ENCODE measurements around the gene STK24. TPM values are rescaled to one million over a fixed set of nuclear protein-coding genes. Genes with fewer than 3 reads are reported as not detected.
A peak's percentile ranks its signal among the peaks of the same experiment; 100 is the strongest.
"Not testable (repeated sequence)": the region's sequence is repeated elsewhere in the genome, so short reads cannot be mapped to it uniquely, and the experiment has no call there.

Gene STK24
- polyA plus RNA-seq, 3 donors = 14.2 to 59.8 (median 28.9) TPM

DNA sequence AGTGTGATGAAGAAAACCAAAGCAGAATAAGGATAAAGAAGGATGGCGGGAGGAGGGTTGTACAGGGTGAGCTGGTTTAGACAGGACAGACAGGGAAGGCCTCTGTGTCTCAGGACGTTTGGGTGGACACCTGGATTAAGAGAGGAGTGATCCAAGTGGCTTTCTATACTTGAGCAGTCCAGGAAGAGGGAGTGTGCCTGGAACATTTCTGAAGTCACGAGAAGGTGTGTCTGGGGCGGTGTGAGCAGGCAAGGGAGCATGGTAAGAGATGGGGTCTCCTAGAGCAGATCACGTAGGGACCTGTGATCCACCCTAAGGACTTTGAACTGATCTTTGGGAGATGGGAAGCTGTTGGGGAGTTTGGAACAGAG, 15.4 kb upstream of the STK24 start:
- Mint-ChIP-seq H3K27me3 (ENCODE audit: low read depth in 3 of 3) (peaks cover 0 to 8% (median 8%) of the 10 kb centered on the region in 3 donors), H3K36me3 (no peaks in the 10 kb centered on the region), H3K4me3 (no peak overlapping the region), H3K9me3 (peaks cover 0 to 8% (median 3%) of the 10 kb centered on the region in 7 donors), H3K27ac (no peak overlapping the region), H3K4me1 (peaks cover 24% of the 10 kb centered on the region)
- no peak overlapping the region for H3K9ac ChIP-seq (ENCODE audit: insufficient read depth, low read length, poor library complexity, severe bottlenecking)
- DNase-seq = no peak
- peaks cover 24 to 27% of the 10 kb centered on the region in 2 donors for H3K4me1 ChIP-seq (ENCODE audit: control insufficient read depth in 1 of 2, insufficient read depth in 2 of 2, low read length in 2 of 2)
- 87% methylated on average over 5 of the region's 5 CpGs for WGBS (ENCODE audit: insufficient coverage)
- no peaks in the 10 kb centered on the region for H4K20me1 ChIP-seq (ENCODE audit: insufficient read depth, low read length)
- no peak overlapping the region for H3K4me2 ChIP-seq (replicated peaks; ENCODE audit: extremely low read depth, low read length, poor library complexity, severe bottlenecking)
- H3K36me3 ChIP-seq (replicated peaks in 1 of 2; ENCODE audit: control insufficient read depth in 1 of 2, insufficient read depth in 2 of 2, low read length in 2 of 2) = no peaks in the 10 kb centered on the region
- no peak overlapping the region for H2AFZ ChIP-seq (ENCODE audit: insufficient read depth, low read depth, low read length, poor library complexity, severe bottlenecking)
- H3K27ac ChIP-seq (ENCODE audit: low read depth in 1 of 2, low read length in 2 of 2) = no peak overlapping the region
- intact Hi-C loops (cut with micrococcal nuclease) = no loop called here
- H3K4me3 ChIP-seq (replicated peaks in 1 of 3; ENCODE audit: low read depth in 2 of 3, low read length in 3 of 3) = no peak overlapping the region
- no peaks in the 10 kb centered on the region for H3K9me3 ChIP-seq (replicated peaks in 1 of 2; ENCODE audit: control insufficient read depth in 1 of 2, insufficient read depth in 1 of 2, low read length in 2 of 2)
- H3K79me2 ChIP-seq (ENCODE audit: insufficient read depth, low read length) = no peaks in the 10 kb centered on the region
- TF ChIP-seq CTCF (IDR thresholded peaks at IDR 0.05) = no peak
- H3K27me3 ChIP-seq (ENCODE audit: control insufficient read depth in 2 of 2, insufficient read depth in 2 of 2, low read length in 2 of 2) = no peaks in the 10 kb centered on the region

- no peaks in the 10 kb centered on the region for H3K36me3 ChIP-seq (replicated peaks in 1 of 2; ENCODE audit: control insufficient read depth in 1 of 2, insufficient read depth in 2 of 2, low read length in 2 of 2)
- H3K4me2 ChIP-seq (replicated peaks; ENCODE audit: extremely low read depth, low read length, poor library complexity, severe bottlenecking) = no peak overlapping the region
- peaks cover 0 to 10% (median 8%) of the 10 kb centered on the region in 3 donors for H3K27me3 Mint-ChIP-seq (ENCODE audit: low read depth in 3 of 3)
- H3K36me3 Mint-ChIP-seq = no peaks in the 10 kb centered on the region
- peaks cover 22% of the 10 kb centered on the region for H3K4me1 Mint-ChIP-seq
- H3K27ac ChIP-seq (ENCODE audit: low read depth in 1 of 2, low read length in 2 of 2) = no peak overlapping the region
- H3K4me1 ChIP-seq (ENCODE audit: control insufficient read depth in 1 of 2, insufficient read depth in 2 of 2, low read length in 2 of 2) = peaks cover 24 to 27% of the 10 kb centered on the region in 2 donors
- no peak for TF ChIP-seq CTCF (IDR thresholded peaks at IDR 0.05)
- H3K9me3 Mint-ChIP-seq = peaks cover 0 to 8% (median 3%) of the 10 kb centered on the region in 7 donors
- H3K27ac Mint-ChIP-seq = no peak overlapping the region
- no peak overlapping the region for H3K9ac ChIP-seq (ENCODE audit: insufficient read depth, low read length, poor library complexity, severe bottlenecking)
- no peaks in the 10 kb centered on the region for H4K20me1 ChIP-seq (ENCODE audit: insufficient read depth, low read length)
- DNase-seq = no peak
- WGBS (ENCODE audit: insufficient coverage) = 80% methylated on average over 1 of the region's 2 CpGs
- H3K9me3 ChIP-seq (replicated peaks in 1 of 2; ENCODE audit: control insufficient read depth in 1 of 2, insufficient read depth in 1 of 2, low read length in 2 of 2) = no peaks in the 10 kb centered on the region
- intact Hi-C loops (cut with micrococcal nuclease) = no loop called here
- H3K4me3 Mint-ChIP-seq = no peak overlapping the region
- no peak overlapping the region for H2AFZ ChIP-seq (ENCODE audit: insufficient read depth, low read depth, low read length, poor library complexity, severe bottlenecking)
- H3K4me3 ChIP-seq (replicated peaks in 1 of 3; ENCODE audit: low read depth in 2 of 3, low read length in 3 of 3) = no peak overlapping the region
- no peaks in the 10 kb centered on the region for H3K79me2 ChIP-seq (ENCODE audit: insufficient read depth, low read length)
- H3K27me3 ChIP-seq (ENCODE audit: control insufficient read depth in 2 of 2, insufficient read depth in 2 of 2, low read length in 2 of 2) = no peaks in the 10 kb centered on the region
These were observed 14.9 kb upstream of the STK24 start for GRCh38 chr13:98591721-98592361.

GRCh38 chr13:98590471-98590870, 13.6 kb upstream of the STK24 start:
- H3K79me2 ChIP-seq (ENCODE audit: insufficient read depth, low read length); H3K4me3 ChIP-seq (replicated peaks in 1 of 3; ENCODE audit: low read depth in 2 of 3, low read length in 3 of 3); H3K9ac ChIP-seq (ENCODE audit: insufficient read depth, low read length, poor library complexity, severe bottlenecking); H3K4me2 ChIP-seq (replicated peaks; ENCODE audit: extremely low read depth, low read length, poor library complexity, severe bottlenecking); H3K36me3 Mint-ChIP-seq; H3K9me3 Mint-ChIP-seq; H3K27me3 ChIP-seq (ENCODE audit: control insufficient read depth in 2 of 2, insufficient read depth in 2 of 2, low read length in 2 of 2); H3K36me3 ChIP-seq (replicated peaks in 1 of 2; ENCODE audit: control insufficient read depth in 1 of 2, insufficient read depth in 2 of 2, low read length in 2 of 2); H3K27ac ChIP-seq (ENCODE audit: low read depth in 1 of 2, low read length in 2 of 2); H4K20me1 ChIP-seq (ENCODE audit: insufficient read depth, low read length); H3K4me3 Mint-ChIP-seq; DNase-seq; intact Hi-C loops (cut with micrococcal nuclease); H3K27me3 Mint-ChIP-seq (ENCODE audit: low read depth in 3 of 3); H2AFZ ChIP-seq (ENCODE audit: insufficient read depth, low read depth, low read length, poor library complexity, severe bottlenecking); H3K4me1 Mint-ChIP-seq; H3K9me3 ChIP-seq (replicated peaks in 1 of 2; ENCODE audit: control insufficient read depth in 1 of 2, insufficient read depth in 1 of 2, low read length in 2 of 2): not testable (repeated sequence)
- H3K27ac Mint-ChIP-seq = peak overlapping the region in 1 of 7 donors; percentile 50
- H3K4me1 ChIP-seq (ENCODE audit: control insufficient read depth in 1 of 2, insufficient read depth in 2 of 2, low read length in 2 of 2) = peaks cover 14% of the 10 kb centered on the region in 2 donors
- 100% methylated on average over 1 of the region's 6 CpGs for WGBS (ENCODE audit: insufficient coverage)
